ENCODE measurements around the gene TBC1D22B. TPM values are rescaled to one million over a fixed set of nuclear protein-coding genes. Genes with fewer than 3 reads are reported as not detected.

TBC1D22B gene
- total and polyA plus RNA-seq, 2 of the 13 experiments (the other 11 are each of a cell fraction or from before 2014, with no cell fraction given): 9.7 to 12.9 TPM

DNA sequence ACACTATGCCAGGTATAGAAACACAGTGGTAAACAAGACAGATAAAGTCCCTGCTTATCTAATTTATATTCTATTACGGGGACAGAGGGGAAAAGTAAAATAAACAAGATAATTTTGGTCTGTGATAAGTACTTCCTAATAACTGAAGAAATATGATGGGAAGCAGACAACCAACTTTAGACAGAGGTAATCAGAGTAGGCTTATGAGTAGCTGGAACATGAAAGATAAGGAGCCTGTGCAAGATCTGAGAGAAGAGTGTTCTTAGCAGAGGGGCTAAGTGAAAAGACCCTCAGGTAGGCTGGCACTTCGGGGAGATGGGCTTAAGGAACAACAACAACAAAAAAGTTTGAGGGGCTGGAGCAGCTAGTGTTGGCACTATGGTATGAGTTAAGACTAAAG is 100.3 kb downstream of the TBC1D22B start:
- H3K9me3 ChIP-seq (ENCODE audit: low read length): no peaks in the 10 kb centered on the region
- peaks cover 11 to 27% of the 10 kb centered on the region in 2 experiments for H3K36me3 ChIP-seq (replicated peaks in 1 of 2; ENCODE audit: control insufficient read depth in 1 of 2, insufficient read depth in 2 of 2, low read length in 2 of 2)
- ATAC-seq (no peak), DNase-seq (ENCODE audit: low spot score) (no peak), FAIRE-seq (no peak)
- intact Hi-C loops (cut with micrococcal nuclease; ENCODE audit: unreplicated experiment) (no loop called here), in situ Hi-C loops (cut with HindIII; ENCODE audit: extremely low pct_ligation_motif_present, low pct_unique_long_range_greater_than_20kb) (no loop called here)
- H3K4me3 ChIP-seq (replicated peaks in 1 of 3; ENCODE audit: insufficient read depth in 1 of 3, low read depth in 2 of 3, low read length in 3 of 3): no peak overlapping the region
- ChIA-PET POLR2A (no interaction called here), CTCF (ENCODE audit: low intra/inter-chr PET ratio, low total read pairs) (no interaction called here)
- no peak overlapping the region for H2AFZ ChIP-seq (ENCODE audit: low read length)
- H3K79me2 ChIP-seq (ENCODE audit: insufficient read depth, low read length): peaks cover 38% of the 10 kb centered on the region
- BruUV-seq (replicated peaks): no TSS peak
- no peak overlapping the region for H3K9ac ChIP-seq (ENCODE audit: insufficient read depth, low read depth, low read length)
- no peak overlapping the region for H3K4me2 ChIP-seq (ENCODE audit: low read depth, low read length)
- no peak overlapping the region for H3K27ac ChIP-seq (ENCODE audit: extremely low read length, insufficient read depth, low read length)
- TF ChIP-seq SRF (IDR thresholded peaks at IDR 0.05; ENCODE audit: low read depth, low read length): no peak
- whole genome bisulfite sequencing (ENCODE audit: low lambda C conversion rate): 86% methylated on average over 2 of the region's 2 CpGs
- peaks cover 4% of the 10 kb centered on the region; the same call in 1 of the 2 replicates for H4K20me1 ChIP-seq (ENCODE audit: insufficient read depth, low read length)
- H3K4me1 ChIP-seq (ENCODE audit: insufficient read depth, low read length): peaks cover 48% of the 10 kb centered on the region
- no peaks in the 10 kb centered on the region for H3K27me3 ChIP-seq (ENCODE audit: control insufficient read depth in 1 of 2, insufficient read depth in 2 of 2, low read length in 2 of 2)

DNA sequence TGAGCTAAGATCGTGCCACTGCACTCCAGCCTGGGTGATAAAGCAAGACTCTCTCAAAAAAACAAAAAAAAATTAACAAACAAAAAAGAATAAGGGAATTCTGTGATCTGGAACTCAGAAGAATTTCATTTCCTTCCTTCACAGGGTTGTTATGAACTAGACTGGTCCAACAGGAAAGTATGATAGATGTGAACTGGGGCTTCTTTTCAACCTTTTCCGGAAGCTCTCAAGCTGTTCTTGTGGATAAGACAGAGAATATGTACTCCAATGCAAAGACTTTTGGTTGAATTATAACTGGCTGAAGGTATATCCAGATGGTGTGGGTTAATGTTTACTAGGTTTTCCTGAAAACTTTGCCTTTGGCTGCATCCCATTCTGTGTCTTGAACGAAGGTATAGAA is 101.5 kb downstream of the TBC1D22B start:
- Histone ChIP-seq H3K36me3 (replicated peaks in 1 of 2; ENCODE audit: control insufficient read depth in 1 of 2, insufficient read depth in 2 of 2, low read length in 2 of 2) (peaks cover 13 to 35% of the 10 kb centered on the region in 2 experiments), H3K27me3 (ENCODE audit: control insufficient read depth in 1 of 2, insufficient read depth in 2 of 2, low read length in 2 of 2) (no peaks in the 10 kb centered on the region), H2AFZ (ENCODE audit: low read length) (no peak overlapping the region), H3K9ac (ENCODE audit: insufficient read depth, low read depth, low read length) (no peak overlapping the region), H3K4me1 (ENCODE audit: insufficient read depth, low read length) (peaks cover 41% of the 10 kb centered on the region), H3K27ac (ENCODE audit: extremely low read length, insufficient read depth, low read length) (no peak overlapping the region), H3K9me3 (ENCODE audit: low read length) (no peaks in the 10 kb centered on the region), H3K4me2 (ENCODE audit: low read depth, low read length) (no peak overlapping the region), H3K79me2 (ENCODE audit: insufficient read depth, low read length) (peaks cover 38% of the 10 kb centered on the region), H3K4me3 (replicated peaks in 1 of 3; ENCODE audit: insufficient read depth in 1 of 3, low read depth in 2 of 3, low read length in 3 of 3) (no peak overlapping the region), H4K20me1 (ENCODE audit: insufficient read depth, low read length) (peaks cover 4% of the 10 kb centered on the region; the same call in 1 of the 2 replicates)
- intact Hi-C loops (cut with micrococcal nuclease; ENCODE audit: unreplicated experiment): no loop called here
- FAIRE-seq (no peak), ATAC-seq (no peak), DNase-seq (ENCODE audit: low spot score) (no peak)
- no TSS peak for BruUV-seq (replicated peaks)
- CTCF ChIA-PET (ENCODE audit: low intra/inter-chr PET ratio, low total read pairs): no interaction called here
- in situ Hi-C loops (cut with HindIII; ENCODE audit: extremely low pct_ligation_motif_present, low pct_unique_long_range_greater_than_20kb): no loop called here
- POLR2A ChIA-PET: no interaction called here
- WGBS (ENCODE audit: low lambda C conversion rate): 86% methylated on average over 3 of the region's 3 CpGs
- no peak for TF ChIP-seq ZBTB1 (CRISPR knock-in tag; IDR thresholded peaks at IDR 0.05; ENCODE audit: borderline replicate concordance)
- TF ChIP-seq, protein P1, sequence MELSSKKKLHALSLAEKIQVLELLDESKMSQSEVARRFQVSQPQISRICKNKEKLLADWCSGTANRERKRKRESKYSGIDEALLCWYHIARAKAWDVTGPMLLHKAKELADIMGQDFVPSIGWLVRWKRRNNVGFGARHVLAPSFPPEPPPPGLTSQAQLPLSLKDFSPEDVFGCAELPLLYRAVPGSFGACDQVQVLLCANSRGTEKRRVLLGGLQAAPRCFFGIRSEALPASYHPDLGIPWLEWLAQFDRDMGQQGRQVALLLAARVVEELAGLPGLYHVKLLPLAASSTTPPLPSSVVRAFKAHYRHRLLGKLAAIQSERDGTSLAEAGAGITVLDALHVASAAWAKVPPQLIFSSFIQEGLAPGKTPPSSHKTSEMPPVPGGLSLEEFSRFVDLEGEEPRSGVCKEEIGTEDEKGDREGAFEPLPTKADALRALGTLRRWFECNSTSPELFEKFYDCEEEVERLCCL (CRISPR knock-in tag; IDR thresholded peaks at IDR 0.05; ENCODE audit: borderline replicate concordance): no peak
- TF ChIP-seq FOXJ3 (CRISPR knock-in tag; IDR thresholded peaks at IDR 0.05; ENCODE audit: borderline replicate concordance): no peak
- TF ChIP-seq MIER2 (CRISPR knock-in tag; IDR thresholded peaks at IDR 0.05): no peak
- TF ChIP-seq MAFK (conservative IDR thresholded peaks at IDR 0.05 in 1 of 2, IDR thresholded peaks at IDR 0.05 in 1 of 2; ENCODE audit: low read length in 2 of 2): no peak
- TF ChIP-seq ZNF75D (CRISPR knock-in tag; IDR thresholded peaks at IDR 0.05; ENCODE audit: borderline replicate concordance): no peak
- TF ChIP-seq ZNF30 (CRISPR knock-in tag; IDR thresholded peaks at IDR 0.05): no peak
- TF ChIP-seq, protein P2, sequence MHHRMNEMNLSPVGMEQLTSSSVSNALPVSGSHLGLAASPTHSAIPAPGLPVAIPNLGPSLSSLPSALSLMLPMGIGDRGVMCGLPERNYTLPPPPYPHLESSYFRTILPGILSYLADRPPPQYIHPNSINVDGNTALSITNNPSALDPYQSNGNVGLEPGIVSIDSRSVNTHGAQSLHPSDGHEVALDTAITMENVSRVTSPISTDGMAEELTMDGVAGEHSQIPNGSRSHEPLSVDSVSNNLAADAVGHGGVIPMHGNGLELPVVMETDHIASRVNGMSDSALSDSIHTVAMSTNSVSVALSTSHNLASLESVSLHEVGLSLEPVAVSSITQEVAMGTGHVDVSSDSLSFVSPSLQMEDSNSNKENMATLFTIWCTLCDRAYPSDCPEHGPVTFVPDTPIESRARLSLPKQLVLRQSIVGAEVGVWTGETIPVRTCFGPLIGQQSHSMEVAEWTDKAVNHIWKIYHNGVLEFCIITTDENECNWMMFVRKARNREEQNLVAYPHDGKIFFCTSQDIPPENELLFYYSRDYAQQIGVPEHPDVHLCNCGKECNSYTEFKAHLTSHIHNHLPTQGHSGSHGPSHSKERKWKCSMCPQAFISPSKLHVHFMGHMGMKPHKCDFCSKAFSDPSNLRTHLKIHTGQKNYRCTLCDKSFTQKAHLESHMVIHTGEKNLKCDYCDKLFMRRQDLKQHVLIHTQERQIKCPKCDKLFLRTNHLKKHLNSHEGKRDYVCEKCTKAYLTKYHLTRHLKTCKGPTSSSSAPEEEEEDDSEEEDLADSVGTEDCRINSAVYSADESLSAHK (CRISPR knock-in tag; IDR thresholded peaks at IDR 0.05; ENCODE audit: borderline replicate concordance): no peak
- no peak for TF ChIP-seq ZBTB7B (CRISPR knock-in tag; IDR thresholded peaks at IDR 0.05)
- TF ChIP-seq POLR2A (IDR thresholded peaks at IDR 0.05; ENCODE audit: insufficient read depth in 1 of 2, low read depth in 2 of 2, low read length in 2 of 2): no peak
- TF ChIP-seq DR1 (CRISPR knock-in tag; IDR thresholded peaks at IDR 0.05): no peak
- no peak for TF ChIP-seq ZNF788 (CRISPR knock-in tag; IDR thresholded peaks at IDR 0.05; ENCODE audit: borderline replicate concordance)
- TF ChIP-seq AGO2 (optimal IDR thresholded peaks at IDR 0.05; ENCODE audit: low read depth, low read length): no peak
- TF ChIP-seq REL (CRISPR knock-in tag; conservative IDR thresholded peaks at IDR 0.05): no peak
- no peak for TF ChIP-seq ZNF768 (CRISPR knock-in tag; IDR thresholded peaks at IDR 0.05)

All from HepG2 (cell line).